IMR-90 (cell line): Measurements from ENCODE around the gene SPATA31E1. TPM values are rescaled to one million over a fixed set of nuclear protein-coding genes. Genes with fewer than 3 reads are reported as not detected.
A peak's percentile ranks its signal among the peaks of the same experiment; 100 is the strongest.

ENCODE experiments used
- ATAC-seq: fragments of 200-7000 bp; cut with Tn5 transposase; 2 replicates; pipeline ENCODE4 v1.9.1; 2020; ENCODE audit warnings: low read depth, mild to moderate bottlenecking, moderate library complexity
- BruUV-seq: library from RNA; stranded (reverse); fragments of 400-500 nt; replicated peaks from 2 replicates; lab custom pipeline; 2021; lab: Mats Ljungman, UMichigan
- CTCF ChIA-PET: fragments of 300-600 bp; formaldehyde crosslinking; extraction: SDS; loops from one replicate; lab custom pipeline; 2021; ENCODE audit warnings: antibody characterized with exemption; lab: Yijun Ruan, JAX
- POLR2A ChIA-PET: fragments of 300-600 bp; sonication (Branson Sonifier 250); formaldehyde crosslinking; loops from one replicate; lab custom pipeline; 2022; ENCODE audit warnings: antibody characterized with exemption; ENCODE audit not compliant: unreplicated experiment; lab: Charles Lee
- DNase-seq: peaks from one replicate; pipeline ENCODE4 v3.0.0; 2013
- H2AFZ ChIP-seq: replicated peaks from 2 replicates; pipeline ENCODE3; 2013; ENCODE audit warnings: low read length, mild to moderate bottlenecking; ENCODE audit not compliant: poor library complexity
- H2AK5ac ChIP-seq: 2 replicates; pipeline ENCODE4 v1.6.1; 2013; ENCODE audit warnings: low read depth, low read length, inconsistent platforms
- H2AK9ac ChIP-seq: replicated peaks from 2 replicates; pipeline ENCODE3; 2013; ENCODE audit warnings: mild to moderate bottlenecking, low read depth, low read length, moderate library complexity; ENCODE audit not compliant: poor library complexity
- H2BK120ac ChIP-seq: 2 replicates; pipeline ENCODE4 v1.6.1; 2013; ENCODE audit warnings: low read depth, low read length, inconsistent platforms
- H2BK15ac ChIP-seq: 3 replicates; pipeline ENCODE4 v1.6.1; 2013; ENCODE audit warnings: low read depth, low read length, inconsistent platforms
- H2BK20ac ChIP-seq: 2 replicates; pipeline ENCODE4 v1.6.1; 2013; ENCODE audit warnings: low read depth, mild to moderate bottlenecking, inconsistent platforms, low read length, moderate library complexity
- H2BK5ac ChIP-seq: 2 replicates; pipeline ENCODE4 v1.6.1; 2013; ENCODE audit warnings: mild to moderate bottlenecking, low read depth, low read length, inconsistent platforms; ENCODE audit not compliant: poor library complexity, severe bottlenecking
- H3K14ac ChIP-seq: replicated peaks from 2 replicates; pipeline ENCODE4 v1.6.1; 2013; ENCODE audit warnings: low read depth, low read length, inconsistent platforms
- H3K18ac ChIP-seq: 2 replicates; pipeline ENCODE4 v1.6.1; 2013; ENCODE audit warnings: low read depth, low read length, control low read depth
- H3K23ac ChIP-seq: 2 replicates; pipeline ENCODE4 v1.6.1; 2013; ENCODE audit warnings: low read depth, low read length, inconsistent platforms
- H3K27ac ChIP-seq: 2 replicates; pipeline ENCODE4 v1.5.1; 2013; ENCODE audit warnings: mild to moderate bottlenecking, control low read depth, low read length; ENCODE audit not compliant: insufficient read depth
- H3K27me3 ChIP-seq: 2 replicates; pipeline ENCODE4 v1.6.1; 2013; ENCODE audit warnings: low read length; ENCODE audit not compliant: control insufficient read depth, insufficient read depth
- H3K36me3 ChIP-seq: 2 replicates; pipeline ENCODE4 v1.6.1; 2013; ENCODE audit warnings: low read length, mixed read lengths; ENCODE audit not compliant: control insufficient read depth, insufficient read depth
- H3K4ac ChIP-seq: 2 replicates; pipeline ENCODE4 v1.6.1; 2013; ENCODE audit warnings: low read depth, low read length, inconsistent platforms
- H3K4me1 ChIP-seq: 2 replicates; pipeline ENCODE4 v1.6.1; 2013; ENCODE audit warnings: low read length, mixed read lengths; ENCODE audit not compliant: control insufficient read depth, insufficient read depth
- H3K4me2 ChIP-seq: 2 replicates; pipeline ENCODE4 v1.6.1; 2013; ENCODE audit warnings: low read depth, mild to moderate bottlenecking, control low read depth, low read length, moderate library complexity
- H3K4me3 ChIP-seq: 2 replicates; pipeline ENCODE4 v1.5.1; 2013; ENCODE audit warnings: low read depth, mild to moderate bottlenecking, control low read depth, low read length, moderate library complexity; ENCODE audit not compliant: insufficient read depth
- H3K56ac ChIP-seq: 2 replicates; pipeline ENCODE4 v1.6.1; 2013; ENCODE audit warnings: low read length, inconsistent platforms; ENCODE audit not compliant: insufficient read depth; ENCODE audit errors: extremely low read depth
- H3K79me1 ChIP-seq, 2 experiments: 2 replicates each; pipeline ENCODE4 v1.6.1; 2013; ENCODE audit warnings: low read length in 2 of 2, inconsistent platforms in 1 of 2, low read depth in 1 of 2
- H3K9ac ChIP-seq: 2 replicates; pipeline ENCODE4 v1.6.1; 2013; ENCODE audit warnings: low read depth, low read length, control low read depth
- H3K9me1 ChIP-seq: 2 replicates; pipeline ENCODE4 v1.6.1; 2013; ENCODE audit warnings: low read length, inconsistent platforms; ENCODE audit not compliant: insufficient read depth
- H3K9me3 ChIP-seq: 2 replicates; pipeline ENCODE4 v1.6.1; 2013; ENCODE audit warnings: low read length; ENCODE audit not compliant: control insufficient read depth, insufficient read depth
- H4K20me1 ChIP-seq: 2 replicates; pipeline ENCODE4 v1.6.1; 2013; ENCODE audit warnings: low read length, inconsistent platforms; ENCODE audit not compliant: insufficient read depth
- H4K5ac ChIP-seq: 2 replicates; pipeline ENCODE4 v1.6.1; 2013; ENCODE audit warnings: mild to moderate bottlenecking, low read depth, low read length, control low read depth
- H4K8ac ChIP-seq, 2 experiments: 2 replicates each; pipeline ENCODE4 v1.6.1; 2013; ENCODE audit warnings: low read depth in 2 of 2, low read length in 2 of 2, control low read depth in 1 of 2, inconsistent platforms in 1 of 2
- H4K91ac ChIP-seq: 2 replicates; pipeline ENCODE4 v1.6.1; 2013; ENCODE audit warnings: low read depth, low read length, inconsistent platforms; ENCODE audit not compliant: insufficient read depth
- CEBPB ChIP-seq: IDR thresholded peaks from 2 replicates; pipeline ENCODE4 v1.6.1; 2012; ENCODE audit warnings: low read depth, low read length, improper control_type of control experiment
- ELK1 ChIP-seq: fragments of 150-350 bp; IDR thresholded peaks from 2 replicates; pipeline ENCODE4 v1.6.1; 2016; ENCODE audit warnings: low read depth, mild to moderate bottlenecking, low read length, moderate library complexity, borderline replicate concordance
- FOS ChIP-seq: fragments of 150-350 bp; IDR thresholded peaks from 2 replicates; pipeline ENCODE4 v1.6.1; 2016; ENCODE audit warnings: low read depth, low read length
- MAFK ChIP-seq: IDR thresholded peaks from 2 replicates; pipeline ENCODE4 v1.6.1; 2012; ENCODE audit warnings: low read depth, low read length, improper control_type of control experiment
- MXI1 ChIP-seq: IDR thresholded peaks from 2 replicates; pipeline ENCODE4 v1.6.1; 2012; ENCODE audit warnings: low read depth, mild to moderate bottlenecking, low read length, moderate library complexity, borderline replicate concordance
- RAD21 ChIP-seq: IDR thresholded peaks from 2 replicates; pipeline ENCODE4 v1.6.1; 2012; ENCODE audit warnings: low read length, improper control_type of control experiment
- SMC3 ChIP-seq: fragments of 150-350 bp; IDR thresholded peaks from 2 replicates; pipeline ENCODE4 v1.6.1; 2016; ENCODE audit warnings: low read depth, mild to moderate bottlenecking, antibody characterized with exemption, low read length, moderate library complexity
- WGBS, 2 experiments: methylation state at CpG; one replicate each; pipeline versions ENCODE4 v1.1.5 to v1.1.7; 2013; ENCODE audit warnings: missing lambda C conversion rate in 2 of 2; ENCODE audit not compliant: insufficient read length in 1 of 2; ENCODE audit errors: extremely low coverage in 2 of 2; 5-methylcytosine and 5-hydroxymethylcytosine counted together
- dilution Hi-C: fragments of 300-500 bp; cut with HindIII; formaldehyde crosslinking; loops from one replicate; pipeline ENCODE4 v1.14.3; 2018; ENCODE audit warnings: low sequenced_read_pairs; ENCODE audit not compliant: unreplicated experiment
- in situ Hi-C: fragments of 300-500 bp; cut with MboI; formaldehyde crosslinking; loops from 3 replicates; pipeline ENCODE4 v1.14.3; 2019; ENCODE audit warnings: low sequenced_read_pairs, inconsistent platforms, mixed read lengths
- intact Hi-C: fragments of 100-400 bp; cut with micrococcal nuclease; formaldehyde crosslinking; loops from 2 replicates; pipeline ENCODE4 v1.10.0; 2022
- polyA plus RNA-seq, 3 experiments: library from polyadenylated mRNA; depleted of rRNA; stranded (reverse); fragments of >200 nt; gene quantifications; 2 replicates each; pipeline ENCODE4 v1.2.3, GENCODE V29; 2012; ENCODE audit warnings: low replicate concordance in 1 of 3
- total RNA-seq: library from RNA; depleted of rRNA; stranded (reverse); fragments of >200 nt; gene quantifications from 2 replicates; pipeline ENCODE4 v1.2.3, GENCODE V29; 2012
- TF ChIP-seq, protein P1 (sequence below): fragments of 150-350 bp; IDR thresholded peaks from 2 replicates; pipeline ENCODE4 v1.6.1; 2017; ENCODE audit warnings: mild to moderate bottlenecking, antibody characterized with exemption, low read length, low read depth

The SPATA31E1 gene
- total and polyA plus RNA-seq, 2 of the 4 experiments (the other 2 are of a cell fraction), result 0.03 TPM; not detected in 1

DNA sequence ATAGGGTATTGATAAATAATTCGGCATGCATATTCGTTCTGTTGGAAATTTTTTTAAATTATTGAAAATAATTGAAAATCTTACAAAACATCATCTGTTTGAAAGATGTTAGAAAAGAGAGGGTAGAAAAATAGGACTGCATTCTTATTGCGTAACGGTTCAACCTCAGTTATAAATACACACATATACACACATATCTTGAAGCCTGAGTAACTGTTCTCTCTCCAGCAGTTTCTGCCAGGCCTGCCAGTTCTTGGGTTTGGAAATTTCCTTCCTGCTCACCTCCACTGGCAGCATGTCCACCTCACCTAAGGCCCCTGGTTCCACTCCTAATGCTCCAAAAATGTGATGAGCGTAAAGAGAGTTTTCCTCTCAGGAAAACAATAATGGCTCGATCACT is 9.1 kb downstream of the SPATA31E1 start:
- Histone ChIP-seq H3K23ac (no peak overlapping the region), H4K5ac (no peak overlapping the region), H2BK5ac (no peak overlapping the region), H2AK9ac (no peak overlapping the region), H4K8ac (no peak overlapping the region), H3K27ac (no peak overlapping the region), H3K79me1 (no peaks in the 10 kb centered on the region), H3K9me1 (no peaks in the 10 kb centered on the region), H3K9me3 (no peaks in the 10 kb centered on the region), H4K91ac (no peak overlapping the region), H3K4me2 (no peak overlapping the region), H3K4me3 (no peak overlapping the region), H2BK120ac (no peak overlapping the region), H3K4ac (no peak overlapping the region), H2AFZ (no peak overlapping the region), H3K56ac (no peak overlapping the region), H2BK20ac (no peak overlapping the region), H3K4me1 (peaks cover 2% of the 10 kb centered on the region; the same call in 1 of the 2 replicates), H3K36me3 (no peaks in the 10 kb centered on the region), H3K9ac (no peak overlapping the region), H4K20me1 (no peaks in the 10 kb centered on the region), H3K14ac (no peak overlapping the region), H2AK5ac (no peak overlapping the region), H3K18ac (no peak overlapping the region), H3K27me3 (no peaks in the 10 kb centered on the region), H2BK15ac (no peak overlapping the region)
- DNase-seq (peak; percentile 55), ATAC-seq (peak; percentile 62)
- no CpG with 5 or more reads among the region's 6 CpGs for WGBS, 2 experiments
- ChIA-PET CTCF (no interaction called here), POLR2A (no interaction called here)
- BruUV-seq, result no TSS peak
- intact Hi-C loops, result no loop called here
- TF ChIP-seq CEBPB (peak; percentile 89), RAD21 (no peak), SMC3 (no peak), MAFK (no peak), MXI1 (no peak), FOS (no peak), ELK1 (no peak)
- TF ChIP-seq, protein P1, sequence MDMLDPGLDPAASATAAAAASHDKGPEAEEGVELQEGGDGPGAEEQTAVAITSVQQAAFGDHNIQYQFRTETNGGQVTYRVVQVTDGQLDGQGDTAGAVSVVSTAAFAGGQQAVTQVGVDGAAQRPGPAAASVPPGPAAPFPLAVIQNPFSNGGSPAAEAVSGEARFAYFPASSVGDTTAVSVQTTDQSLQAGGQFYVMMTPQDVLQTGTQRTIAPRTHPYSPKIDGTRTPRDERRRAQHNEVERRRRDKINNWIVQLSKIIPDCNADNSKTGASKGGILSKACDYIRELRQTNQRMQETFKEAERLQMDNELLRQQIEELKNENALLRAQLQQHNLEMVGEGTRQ, result no peak
- in situ Hi-C loops, result no loop called here
- dilution Hi-C loops, result no loop called here
